KOPT-K1 (cell line): ENCODE results near the gene PDCD11.

ENCODE experiments used
- H3K27ac ChIP-seq: fragments of 200-600 bp; sonication (generic); 2 replicates; pipeline ENCODE4 v1.5.1; 2016; ENCODE audit warnings: antibody characterized with exemption, mild to moderate bottlenecking, low read depth, low read length; ENCODE audit not compliant: poor library complexity, severe bottlenecking
- H3K36me3 ChIP-seq: fragments of 200-600 bp; sonication (generic); 2 replicates; pipeline ENCODE4 v1.5.1; 2017; ENCODE audit warnings: antibody characterized with exemption, mild to moderate bottlenecking, low read length, moderate library complexity; ENCODE audit not compliant: insufficient read depth
- H3K9me3 ChIP-seq: fragments of 200-600 bp; sonication (generic); 2 replicates; pipeline ENCODE4 v1.5.1; 2017; ENCODE audit warnings: antibody characterized with exemption, low read length, mild to moderate bottlenecking; ENCODE audit not compliant: insufficient read depth, poor library complexity, severe bottlenecking

PDCD11 gene

GRCh38 chr10:103491729-103492364 is 95.4 kb downstream of the PDCD11 start:
- no peak overlapping the region for H3K27ac ChIP-seq

GRCh38 chr10:103492655-103493261 is 96.3 kb downstream of the PDCD11 start:
- no peak overlapping the region for H3K27ac ChIP-seq
- no peaks in the 10 kb centered on the region for H3K36me3 ChIP-seq
- H3K9me3 ChIP-seq, result no peaks in the 10 kb centered on the region

More at GRCh38 chr10:103491729-103492364, 95.4 kb downstream of the PDCD11 start:
- Histone ChIP-seq H3K9me3 (no peaks in the 10 kb centered on the region), H3K36me3 (no peaks in the 10 kb centered on the region)

- Histone ChIP-seq H3K9me3 (no peaks in the 10 kb centered on the region), H3K27ac (no peak within 1 kb of the TSS), H3K36me3 (no peaks in the 10 kb centered on the region)
Measured at GRCh38 chr10:103493362-103493915, 97.0 kb downstream of the PDCD11 start, which contains the start of gene NEURL1. NEURL1 (plus strand) TSS chr10:103493705; CDS start chr10:103494388, 683 bp downstream.

DNA sequence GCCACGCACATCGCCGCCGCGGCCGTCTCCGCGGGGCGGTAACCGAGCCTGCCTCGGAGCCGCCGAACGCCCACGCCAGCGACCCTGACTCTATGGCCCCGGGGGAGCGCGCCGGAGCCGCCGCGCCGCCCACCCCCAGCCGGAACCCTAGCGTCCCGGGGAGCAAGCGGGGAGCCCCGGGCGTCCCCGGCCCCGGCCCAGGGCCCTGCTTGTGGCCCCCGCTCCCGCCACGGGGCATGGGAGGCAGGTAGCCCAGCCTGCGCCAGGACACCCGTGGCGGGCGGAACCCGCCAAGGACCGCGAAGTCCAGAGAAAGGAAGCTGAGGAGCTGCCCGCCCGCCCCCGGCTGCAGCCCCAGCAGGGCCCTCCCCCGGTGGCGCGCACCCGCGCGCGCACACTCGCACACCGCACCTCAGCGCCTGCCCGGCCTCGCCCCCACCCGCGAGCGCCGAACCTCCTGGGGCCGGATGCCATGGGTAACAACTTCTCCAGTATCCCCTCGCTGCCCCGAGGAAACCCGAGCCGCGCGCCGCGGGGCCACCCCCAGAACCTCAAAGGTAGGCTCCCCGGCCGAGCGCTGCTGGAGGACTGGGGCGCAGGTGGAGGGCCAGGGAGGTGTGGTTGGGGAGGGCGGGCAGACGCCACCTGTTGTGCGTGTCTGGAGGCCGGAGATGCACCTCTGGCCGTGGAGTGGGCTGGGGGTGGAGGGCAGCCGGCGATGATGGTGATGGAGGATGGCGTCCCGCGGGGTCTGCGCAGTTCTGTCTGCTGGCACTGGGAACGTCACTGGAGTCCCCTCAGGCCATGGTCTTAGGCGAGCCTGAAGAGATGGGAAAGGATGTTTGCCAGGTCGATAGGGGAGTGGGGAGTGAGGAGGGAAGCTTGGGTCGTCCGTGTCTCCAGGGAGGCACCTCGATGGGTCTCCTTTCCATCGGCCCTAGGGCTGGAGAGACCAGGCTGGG is 97.8 kb downstream of the PDCD11 start:
- Histone ChIP-seq H3K27ac (no peak overlapping the region), H3K36me3 (no peaks in the 10 kb centered on the region), H3K9me3 (no peaks in the 10 kb centered on the region)

DNA sequence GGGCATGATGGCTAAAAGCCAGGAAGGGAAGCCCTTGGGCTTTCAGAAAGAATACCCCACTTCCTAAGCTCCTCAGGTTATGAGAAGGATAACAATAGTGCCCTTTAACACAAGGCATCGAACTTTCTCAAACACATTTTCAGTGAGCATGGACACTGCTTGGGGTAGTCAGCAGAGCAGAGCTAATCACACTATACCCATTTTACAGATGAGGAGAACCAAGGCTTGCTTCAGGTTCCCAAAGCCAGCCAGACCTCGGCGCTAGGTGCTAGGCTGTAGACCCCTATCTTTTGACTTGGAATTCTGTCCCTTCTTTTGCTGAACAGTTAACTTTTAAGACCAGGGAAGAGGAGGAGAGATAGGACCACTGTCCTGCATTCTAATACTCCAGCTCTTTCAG is 98.9 kb downstream of the PDCD11 start:
- Histone ChIP-seq H3K9me3 (no peaks in the 10 kb centered on the region), H3K36me3 (no peaks in the 10 kb centered on the region), H3K27ac (no peak overlapping the region)
